Suprapubic skin (tissue), 4 donors: ENCODE results near the gene EIF4E3. TPM values are rescaled to one million over a fixed set of nuclear protein-coding genes. Genes with fewer than 3 reads are reported as not detected.
A peak's percentile ranks its signal among the peaks of the same experiment; 100 is the strongest.

Experiments used
- DNase-seq, 2 donors: peaks; one replicate each; pipeline ENCODE4 v3.0.0-alpha.2; 2019; ENCODE audit warnings: low spot score in 2 of 2
- H3K27ac ChIP-seq: fragments of 200-600 bp; sonication (generic); one replicate; pipeline ENCODE4 v1.5.1; 2019
- H3K27me3 ChIP-seq: fragments of 200-600 bp; sonication (generic); one replicate; pipeline ENCODE4 v1.5.1; 2019
- H3K36me3 ChIP-seq: fragments of 200-600 bp; sonication (generic); one replicate; pipeline ENCODE4 v1.5.1; 2019
- H3K4me1 ChIP-seq: fragments of 200-600 bp; sonication (generic); one replicate; pipeline ENCODE4 v1.5.1; 2019
- H3K4me3 ChIP-seq: fragments of 200-600 bp; sonication (generic); one replicate; pipeline ENCODE4 v1.5.1; 2019; ENCODE audit warnings: mild to moderate bottlenecking
- H3K9me3 ChIP-seq: fragments of 200-600 bp; sonication (generic); one replicate; pipeline ENCODE4 v1.5.1; 2019
- CTCF ChIP-seq, 2 donors: fragments of 200-600 bp in 1 of 2; fragments of 450-650 bp in 1 of 2; sonication (generic) in 1 of 2; IDR thresholded peaks; one replicate each; pipeline ENCODE4 v1.5.1; 2016 to 2019; ENCODE audit warnings: antibody characterized with exemption in 2 of 2, mild to moderate bottlenecking in 1 of 2, moderate library complexity in 1 of 2
- EP300 ChIP-seq: sonication (generic); formaldehyde crosslinking; IDR thresholded peaks from one replicate; pipeline ENCODE4 v1.6.1; 2017; ENCODE audit warnings: antibody characterized with exemption
- POLR2A ChIP-seq, 2 donors: fragments of 450-650 bp; IDR thresholded peaks; one replicate each; pipeline ENCODE4 v1.6.1; 2017; ENCODE audit warnings: antibody characterized with exemption in 2 of 2, mild to moderate bottlenecking in 2 of 2, moderate library complexity in 2 of 2
- POLR2AphosphoS5 ChIP-seq, 3 donors: sonication (generic); formaldehyde crosslinking; IDR thresholded peaks; one replicate each; pipeline ENCODE4 v1.6.1; 2017; ENCODE audit warnings: antibody characterized with exemption in 3 of 3
- WGBS: methylation state at CpG from one replicate; pipeline ENCODE4 v1.1.5; 2018; 5-methylcytosine and 5-hydroxymethylcytosine counted together
- total RNA-seq, 4 donors: library from RNA; depleted of rRNA; stranded (reverse); fragments of >200 nt; gene quantifications; one replicate each; pipeline ENCODE4 v1.1.0, GENCODE V29; 2016

The EIF4E3 gene
- total RNA-seq, result 10 to 100 TPM; 12.7 to 23.5 (median 16.0) TPM

- TF ChIP-seq POLR2A (IDR thresholded peaks at IDR 0.05) (no peak), CTCF (IDR thresholded peaks at IDR 0.05) (no peak), POLR2AphosphoS5 (IDR thresholded peaks at IDR 0.05) (no peak), EP300 (no peak)
- peak within 1 kb of the TSS; percentile 82 for H3K27ac ChIP-seq
- peak within 1 kb of the TSS; percentile 94 for H3K4me3 ChIP-seq
- 7% methylated on average over 14 of the region's 80 CpGs for WGBS
- H3K4me1 ChIP-seq, result peaks cover 25% of the 10 kb centered on the region
- peak in 1 of 2 donors; percentile 71 for DNase-seq
- no peaks in the 10 kb centered on the region for H3K27me3 ChIP-seq
- no peaks in the 10 kb centered on the region for H3K36me3 ChIP-seq
- H3K9me3 ChIP-seq, result no peaks in the 10 kb centered on the region
These were observed at the start of gene EIF4E3 for GRCh38 chr3:71725271-71725991. TSS of gene EIF4E3 (minus strand) at chr3:71725402. CDS start at chr3:71725367, 35 bp downstream.

DNA sequence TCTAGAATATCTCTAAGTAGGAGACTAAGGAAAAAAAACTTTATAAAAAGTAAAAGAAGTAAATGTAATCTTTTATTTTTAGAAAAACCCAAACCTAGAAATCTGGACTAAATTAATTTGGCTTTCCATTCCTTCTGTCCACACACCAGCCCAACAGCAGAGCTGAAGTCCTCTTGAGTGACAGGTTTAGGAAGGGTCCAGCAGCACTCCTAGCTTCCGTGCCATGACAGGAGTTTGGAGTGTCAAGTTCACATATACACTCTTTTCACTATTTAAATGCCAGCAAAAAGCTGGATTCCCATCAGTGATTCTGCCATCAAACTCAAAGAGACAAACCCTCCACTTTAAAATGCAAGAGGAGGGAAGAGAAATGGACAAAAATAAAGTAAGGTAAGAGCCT, 46.7 kb upstream of the EIF4E3 start:
- Histone ChIP-seq H3K27me3 (peaks cover 25% of the 10 kb centered on the region), H3K9me3 (no peaks in the 10 kb centered on the region), H3K36me3 (no peaks in the 10 kb centered on the region), H3K27ac (no peak overlapping the region), H3K4me1 (no peaks in the 10 kb centered on the region), H3K4me3 (no peak overlapping the region)
- 64% methylated on average over 1 of the region's 1 CpG for WGBS
- no peak for DNase-seq
- TF ChIP-seq CTCF (IDR thresholded peaks at IDR 0.05) (no peak), POLR2A (IDR thresholded peaks at IDR 0.05) (no peak), POLR2AphosphoS5 (IDR thresholded peaks at IDR 0.05) (no peak), EP300 (no peak)

DNA sequence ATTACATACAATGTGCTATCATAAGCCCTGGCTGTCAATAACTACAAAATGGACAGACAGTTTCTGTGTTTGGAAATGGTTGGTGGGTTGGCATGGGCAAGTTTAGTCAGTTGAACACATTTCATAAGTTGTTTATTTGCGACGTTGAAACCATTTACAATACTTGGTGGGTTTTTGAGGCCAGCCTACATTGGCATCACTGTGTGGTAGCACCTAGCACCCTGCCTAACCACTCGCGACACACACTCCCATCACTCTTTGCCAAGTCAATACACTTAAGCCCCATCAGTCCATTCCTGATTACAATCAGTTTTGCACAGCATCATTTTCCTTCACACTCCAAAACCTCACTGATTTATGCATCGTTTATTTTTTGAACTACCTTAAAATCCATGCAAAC, 45.9 kb upstream of the EIF4E3 start:
- H3K9me3 ChIP-seq, result no peaks in the 10 kb centered on the region
- 68% methylated on average over 5 of the region's 5 CpGs for WGBS
- no peak for TF ChIP-seq POLR2A (IDR thresholded peaks at IDR 0.05)
- no peak for TF ChIP-seq POLR2AphosphoS5 (IDR thresholded peaks at IDR 0.05)
- no peak for TF ChIP-seq EP300
- TF ChIP-seq CTCF (IDR thresholded peaks at IDR 0.05), result no peak
- no peaks in the 10 kb centered on the region for H3K36me3 ChIP-seq
- no peak overlapping the region for H3K27ac ChIP-seq
- H3K27me3 ChIP-seq, result peaks cover 19% of the 10 kb centered on the region
- H3K4me1 ChIP-seq, result no peaks in the 10 kb centered on the region
- DNase-seq, result no peak
- no peak overlapping the region for H3K4me3 ChIP-seq

GRCh38 chr3:71763426-71763825, 38.2 kb upstream of the EIF4E3 start:
- Histone ChIP-seq H3K27ac (no peak overlapping the region), H3K36me3 (no peaks in the 10 kb centered on the region), H3K4me3 (no peak overlapping the region), H3K9me3 (no peaks in the 10 kb centered on the region), H3K27me3 (peaks cover 22% of the 10 kb centered on the region), H3K4me1 (no peaks in the 10 kb centered on the region)
- WGBS, result 66% methylated on average over 5 of the region's 5 CpGs
- DNase-seq, result no peak
- TF ChIP-seq POLR2AphosphoS5 (IDR thresholded peaks at IDR 0.05) (no peak), CTCF (IDR thresholded peaks at IDR 0.05) (no peak), EP300 (no peak), POLR2A (IDR thresholded peaks at IDR 0.05) (no peak)

- DNase-seq, result no peak
- no peaks in the 10 kb centered on the region for H3K4me1 ChIP-seq
- no peak overlapping the region for H3K27ac ChIP-seq
- H3K9me3 ChIP-seq, result no peaks in the 10 kb centered on the region
- TF ChIP-seq CTCF (IDR thresholded peaks at IDR 0.05) (no peak), EP300 (no peak), POLR2AphosphoS5 (IDR thresholded peaks at IDR 0.05) (no peak), POLR2A (IDR thresholded peaks at IDR 0.05) (no peak)
- no peaks in the 10 kb centered on the region for H3K36me3 ChIP-seq
- H3K27me3 ChIP-seq, result peaks cover 27% of the 10 kb centered on the region
- H3K4me3 ChIP-seq, result no peak overlapping the region
- WGBS, result 94% methylated on average over 1 of the region's 1 CpG
These were observed 34.9 kb upstream of the EIF4E3 start for GRCh38 chr3:71760140-71760539.
